ENCODE measurements around the gene SPA17.

SPA17 gene

GRCh38 chr11:124724979-124725718 lies 51.4 kb downstream of the SPA17 start:
- TF ChIP-seq CTCF (IDR thresholded peaks at IDR 0.05; ENCODE audit: poor library complexity, severe bottlenecking) = no peak

DNA sequence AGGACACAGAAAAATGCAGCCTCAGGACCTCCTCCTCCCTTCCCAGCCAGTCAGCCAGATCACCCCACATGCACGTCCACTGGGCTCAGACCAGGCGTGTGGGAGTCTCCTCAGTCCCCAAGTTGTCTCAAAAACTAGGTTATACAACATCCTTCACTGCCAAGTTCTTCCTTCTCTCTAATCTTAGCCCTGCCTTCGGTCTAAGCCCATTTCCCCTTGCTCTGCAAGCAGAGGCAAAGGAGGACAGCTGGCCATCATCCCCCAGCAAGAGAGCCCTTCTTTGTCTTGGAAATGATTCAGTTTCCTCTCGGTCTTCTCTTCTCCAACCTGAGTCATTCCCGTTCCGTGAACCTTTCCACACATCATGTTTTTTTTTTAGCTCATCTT lies 52.0 kb downstream of the SPA17 start:
- H3K27ac ChIP-seq (ENCODE audit: poor library complexity, severe bottlenecking) = peak overlapping the region; percentile 42
- H3K27me3 ChIP-seq (ENCODE audit: insufficient read depth, poor library complexity, severe bottlenecking) = no peaks in the 10 kb centered on the region
- no peak for DNase-seq (ENCODE audit: low spot score)

More at GRCh38 chr11:124724979-124725718, 51.4 kb downstream of the SPA17 start:
- peak overlapping the region; percentile 42 for H3K27ac ChIP-seq (ENCODE audit: poor library complexity, severe bottlenecking)
- no peaks in the 10 kb centered on the region for H3K9me3 ChIP-seq (ENCODE audit: severe bottlenecking)
- H3K4me3 ChIP-seq (ENCODE audit: severe bottlenecking) = no peak overlapping the region
- DNase-seq (ENCODE audit: low spot score) (no peak), ATAC-seq (ENCODE audit: low read depth) (no peak)
- no peaks in the 10 kb centered on the region for H3K36me3 ChIP-seq (ENCODE audit: low read depth)
- no peaks in the 10 kb centered on the region for H3K27me3 ChIP-seq (ENCODE audit: insufficient read depth, poor library complexity, severe bottlenecking)
- peaks cover 11% of the 10 kb centered on the region for H3K4me1 ChIP-seq (ENCODE audit: insufficient read depth, poor library complexity, severe bottlenecking)

DNA sequence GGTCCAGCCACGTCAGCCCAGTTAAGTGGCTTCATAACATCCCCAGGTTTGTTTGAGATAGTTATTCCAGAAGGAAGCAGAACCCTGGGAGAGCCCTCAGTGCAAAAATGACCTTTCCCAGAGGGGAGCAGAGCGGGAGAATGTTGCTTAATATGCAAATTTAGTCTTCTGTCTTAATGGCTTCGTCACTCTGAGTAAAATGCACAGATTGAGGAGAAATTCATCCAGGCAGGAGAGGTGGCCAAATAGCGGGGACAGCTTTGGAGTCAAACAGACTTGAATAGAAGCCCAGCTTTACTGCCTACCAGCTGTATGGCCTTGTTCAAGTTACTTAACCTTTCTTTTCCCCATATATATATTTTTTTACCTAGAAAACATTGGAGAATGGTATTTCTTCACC lies 53.8 kb downstream of the SPA17 start:
- ATAC-seq (ENCODE audit: low read depth) = no peak
- no peak for DNase-seq (ENCODE audit: low spot score)
- no peaks in the 10 kb centered on the region for H3K9me3 ChIP-seq (ENCODE audit: severe bottlenecking)
- H3K27ac ChIP-seq (ENCODE audit: poor library complexity, severe bottlenecking) = no peak overlapping the region
- no peak for TF ChIP-seq CTCF (IDR thresholded peaks at IDR 0.05; ENCODE audit: poor library complexity, severe bottlenecking)
- H3K4me1 ChIP-seq (ENCODE audit: insufficient read depth, poor library complexity, severe bottlenecking) = peaks cover 11% of the 10 kb centered on the region
- H3K4me3 ChIP-seq (ENCODE audit: severe bottlenecking) = no peak overlapping the region
- H3K36me3 ChIP-seq (ENCODE audit: low read depth) = no peaks in the 10 kb centered on the region
- H3K27me3 ChIP-seq (ENCODE audit: insufficient read depth, poor library complexity, severe bottlenecking) = no peaks in the 10 kb centered on the region

More for the DNA sequence above, 52.0 kb downstream of the SPA17 start:
- peaks cover 11% of the 10 kb centered on the region for H3K4me1 ChIP-seq (ENCODE audit: insufficient read depth, poor library complexity, severe bottlenecking)
- no peaks in the 10 kb centered on the region for H3K9me3 ChIP-seq (ENCODE audit: severe bottlenecking)
- no peak overlapping the region for H3K4me3 ChIP-seq (ENCODE audit: severe bottlenecking)
- H3K36me3 ChIP-seq (ENCODE audit: low read depth) = no peaks in the 10 kb centered on the region
- no peak for TF ChIP-seq CTCF (IDR thresholded peaks at IDR 0.05; ENCODE audit: poor library complexity, severe bottlenecking)
- peak; percentile 77 for ATAC-seq (ENCODE audit: low read depth)

- TF ChIP-seq CTCF (IDR thresholded peaks at IDR 0.05; ENCODE audit: poor library complexity, severe bottlenecking) = no peak
- Histone ChIP-seq H3K27ac (ENCODE audit: poor library complexity, severe bottlenecking) (no peak overlapping the region), H3K9me3 (ENCODE audit: severe bottlenecking) (no peaks in the 10 kb centered on the region), H3K27me3 (ENCODE audit: insufficient read depth, poor library complexity, severe bottlenecking) (no peaks in the 10 kb centered on the region), H3K4me3 (ENCODE audit: severe bottlenecking) (no peak overlapping the region), H3K36me3 (ENCODE audit: low read depth) (no peaks in the 10 kb centered on the region), H3K4me1 (ENCODE audit: insufficient read depth, poor library complexity, severe bottlenecking) (peaks cover 11% of the 10 kb centered on the region)
- DNase-seq (ENCODE audit: low spot score) = no peak
- no peak for ATAC-seq (ENCODE audit: low read depth)
Measured at GRCh38 chr11:124728134-124728533, 54.4 kb downstream of the SPA17 start.

- ATAC-seq (ENCODE audit: low read depth) = no peak
- H3K27ac ChIP-seq (ENCODE audit: poor library complexity, severe bottlenecking) = no peak overlapping the region
- TF ChIP-seq CTCF (IDR thresholded peaks at IDR 0.05; ENCODE audit: poor library complexity, severe bottlenecking) = no peak
- no peaks in the 10 kb centered on the region for H3K27me3 ChIP-seq (ENCODE audit: insufficient read depth, poor library complexity, severe bottlenecking)
- DNase-seq (ENCODE audit: low spot score) = no peak
- peaks cover 11% of the 10 kb centered on the region for H3K4me1 ChIP-seq (ENCODE audit: insufficient read depth, poor library complexity, severe bottlenecking)
- H3K4me3 ChIP-seq (ENCODE audit: severe bottlenecking) = no peak overlapping the region
- H3K36me3 ChIP-seq (ENCODE audit: low read depth) = no peaks in the 10 kb centered on the region
- no peaks in the 10 kb centered on the region for H3K9me3 ChIP-seq (ENCODE audit: severe bottlenecking)
Measured at GRCh38 chr11:124729571-124729970, 55.9 kb downstream of the SPA17 start.

Data from RWPE2 (cell line).